GM15510 (cell line): ENCODE data around the gene MIGA2.

Source experiments
- POLR2A ChIP-seq: IDR thresholded peaks from 3 replicates; pipeline ENCODE4 v1.6.1; 2011; ENCODE audit warnings: borderline replicate concordance; ENCODE audit not compliant: insufficient read length; ENCODE audit errors: extremely low read depth

MIGA2 gene

DNA sequence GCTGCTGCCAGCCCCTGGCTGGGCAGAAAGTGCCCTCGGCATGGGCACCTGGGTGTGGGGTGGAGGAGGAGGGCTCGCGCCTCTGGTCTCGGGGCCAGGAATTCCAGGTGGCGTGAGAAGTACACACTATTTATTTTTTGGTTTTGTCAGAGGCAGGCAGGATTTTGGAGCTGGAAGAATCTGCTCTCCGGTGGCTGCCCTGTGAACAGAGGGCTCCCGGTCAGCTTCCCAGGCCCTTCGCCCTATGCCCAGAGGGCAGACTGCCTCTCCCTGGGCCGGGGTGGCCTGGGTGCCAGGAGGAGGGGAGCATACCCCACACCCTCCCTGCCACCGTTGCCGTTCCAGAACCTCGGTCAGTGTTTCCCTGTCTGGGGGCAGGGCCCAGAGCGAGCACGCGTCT lies 52.8 kb downstream of the MIGA2 start:
- no peak for TF ChIP-seq POLR2A

DNA sequence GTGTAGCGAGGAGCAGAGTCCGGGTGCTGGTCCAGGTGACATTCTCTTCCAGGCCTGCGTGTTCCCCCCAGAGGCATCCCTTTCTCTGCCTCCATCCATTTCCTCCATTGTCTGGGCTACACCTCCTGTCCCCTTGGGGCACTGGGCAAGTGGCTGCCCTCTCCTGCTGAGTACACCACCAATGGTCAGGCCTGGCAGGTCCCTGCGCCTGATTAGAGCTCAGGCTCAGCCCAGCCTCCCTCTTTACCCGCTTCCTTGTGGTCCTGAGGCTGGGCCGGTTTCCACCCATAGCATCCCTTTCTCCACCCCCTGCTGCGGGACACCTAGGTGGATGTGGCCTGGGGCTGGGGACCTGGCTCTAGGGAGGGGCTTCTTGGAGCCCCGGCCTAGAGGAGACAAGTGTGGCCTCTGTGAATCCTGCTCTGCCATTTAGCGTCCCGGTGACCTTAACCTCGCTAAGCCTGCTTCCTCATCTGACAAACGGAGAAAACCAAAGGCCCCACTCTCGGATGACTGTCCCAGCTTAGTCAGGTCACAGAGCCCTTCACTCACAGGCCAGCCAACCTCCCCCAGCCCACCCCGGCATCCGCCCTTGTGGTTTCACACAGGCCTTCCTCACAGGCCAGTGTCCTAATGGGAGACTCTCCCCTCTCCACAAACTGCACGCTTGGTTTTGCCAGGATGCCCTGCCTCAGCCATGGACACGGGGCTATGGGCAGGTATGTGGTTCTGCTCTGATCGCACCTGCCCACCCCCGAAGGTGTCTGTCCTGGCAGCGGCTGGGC lies 57.4 kb downstream of the MIGA2 start:
- TF ChIP-seq POLR2A, result no peak

DNA sequence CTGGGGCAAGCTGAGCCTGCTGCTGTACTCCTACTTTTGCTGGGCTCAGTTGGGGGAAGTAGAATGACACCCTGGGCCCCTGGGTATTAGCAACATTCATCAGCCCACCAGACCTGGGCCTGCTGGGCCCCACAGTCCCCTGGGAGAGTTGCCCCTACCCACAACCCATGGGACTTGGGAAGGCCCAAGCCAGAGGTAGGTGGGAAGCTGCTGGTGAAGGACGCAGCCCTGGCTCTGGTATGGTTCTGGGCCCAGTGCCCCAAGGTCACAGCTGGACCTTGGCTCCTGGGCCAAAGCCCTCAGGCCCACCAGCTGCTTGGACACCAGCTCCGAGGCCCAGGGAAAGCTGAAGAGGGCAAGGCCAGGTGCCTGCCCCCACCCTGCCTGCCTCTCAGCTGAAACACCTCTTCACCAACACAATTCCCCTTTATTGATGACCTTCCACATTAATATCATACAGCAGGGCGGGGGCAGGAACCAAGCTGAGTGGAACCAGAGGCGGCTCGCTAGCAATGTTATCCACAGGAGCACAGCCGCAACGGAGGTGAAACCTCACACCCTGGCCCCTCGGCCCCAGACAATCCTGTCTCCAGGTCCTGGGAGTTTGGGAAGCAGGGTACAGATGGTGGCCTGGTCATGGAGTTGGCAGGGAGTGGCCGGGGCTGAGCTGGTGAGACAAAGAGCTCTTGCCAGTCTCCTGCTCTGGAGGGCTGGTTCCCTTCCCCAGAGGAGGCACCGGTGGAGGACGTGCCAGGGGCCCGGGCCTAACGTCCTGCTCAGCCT lies 58.2 kb downstream of the MIGA2 start:
- no peak for TF ChIP-seq POLR2A

DNA sequence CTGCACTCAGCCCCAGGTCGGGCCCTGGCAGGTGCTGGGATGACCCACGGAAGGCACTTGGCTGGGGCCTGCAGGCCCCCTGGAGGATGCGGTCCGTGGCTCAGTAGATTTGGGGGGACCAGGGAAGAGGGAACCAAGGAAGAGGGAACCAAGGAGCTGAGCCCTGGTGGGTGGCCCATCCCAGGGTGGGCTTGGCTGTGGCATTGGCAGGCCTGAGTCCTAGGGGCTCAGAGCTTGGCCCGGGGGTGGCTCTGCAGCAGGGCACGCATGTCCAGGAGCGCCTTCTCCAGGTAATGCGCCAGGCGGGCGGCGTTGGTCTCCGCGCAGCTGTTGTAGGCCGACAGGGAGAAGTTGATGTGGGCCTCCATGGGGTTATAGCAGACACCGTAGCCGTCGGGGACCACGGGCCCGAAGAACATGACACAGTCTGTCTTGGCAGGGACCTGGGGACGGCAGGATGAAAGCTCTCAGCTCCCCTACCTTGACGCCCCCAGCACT lies 58.8 kb downstream of the MIGA2 start:
- no peak for TF ChIP-seq POLR2A

GRCh38 chr9:129095908-129096307 lies 59.5 kb downstream of the MIGA2 start:
- TF ChIP-seq POLR2A, result no peak

DNA sequence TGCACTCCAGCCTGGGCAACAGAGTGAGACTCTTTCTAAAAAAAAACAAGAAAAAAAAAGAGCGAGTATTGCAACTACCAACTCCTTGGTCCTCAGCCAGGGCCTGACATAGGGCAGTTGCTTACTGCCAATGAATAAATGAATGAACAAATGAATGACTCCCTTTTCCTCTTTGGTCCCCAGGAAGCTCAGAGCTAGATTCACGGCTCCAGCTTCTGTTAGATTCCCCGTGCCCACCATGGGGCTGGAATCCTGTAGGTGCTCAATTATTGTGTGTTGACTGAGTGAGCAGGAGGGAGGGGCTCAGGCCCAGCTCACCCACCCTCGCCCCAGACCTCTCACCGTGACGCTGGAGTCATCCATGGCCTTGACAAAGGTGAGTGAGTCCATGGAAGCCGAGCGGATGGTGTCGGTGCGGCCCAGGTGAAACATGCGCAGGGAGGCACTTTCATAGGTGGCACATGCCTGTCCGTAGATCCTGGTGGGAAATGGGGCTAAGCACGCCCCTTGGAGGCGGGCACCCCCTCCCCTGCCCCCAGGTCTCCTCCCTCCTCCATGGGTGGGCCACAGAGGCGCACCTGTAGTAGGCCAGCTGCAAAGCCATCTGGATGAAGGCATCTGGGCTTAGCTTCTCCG lies 61.4 kb downstream of the MIGA2 start:
- TF ChIP-seq POLR2A, result no peak

GRCh38 chr9:129098328-129098727 lies 61.9 kb downstream of the MIGA2 start:
- TF ChIP-seq POLR2A, result no peak

DNA sequence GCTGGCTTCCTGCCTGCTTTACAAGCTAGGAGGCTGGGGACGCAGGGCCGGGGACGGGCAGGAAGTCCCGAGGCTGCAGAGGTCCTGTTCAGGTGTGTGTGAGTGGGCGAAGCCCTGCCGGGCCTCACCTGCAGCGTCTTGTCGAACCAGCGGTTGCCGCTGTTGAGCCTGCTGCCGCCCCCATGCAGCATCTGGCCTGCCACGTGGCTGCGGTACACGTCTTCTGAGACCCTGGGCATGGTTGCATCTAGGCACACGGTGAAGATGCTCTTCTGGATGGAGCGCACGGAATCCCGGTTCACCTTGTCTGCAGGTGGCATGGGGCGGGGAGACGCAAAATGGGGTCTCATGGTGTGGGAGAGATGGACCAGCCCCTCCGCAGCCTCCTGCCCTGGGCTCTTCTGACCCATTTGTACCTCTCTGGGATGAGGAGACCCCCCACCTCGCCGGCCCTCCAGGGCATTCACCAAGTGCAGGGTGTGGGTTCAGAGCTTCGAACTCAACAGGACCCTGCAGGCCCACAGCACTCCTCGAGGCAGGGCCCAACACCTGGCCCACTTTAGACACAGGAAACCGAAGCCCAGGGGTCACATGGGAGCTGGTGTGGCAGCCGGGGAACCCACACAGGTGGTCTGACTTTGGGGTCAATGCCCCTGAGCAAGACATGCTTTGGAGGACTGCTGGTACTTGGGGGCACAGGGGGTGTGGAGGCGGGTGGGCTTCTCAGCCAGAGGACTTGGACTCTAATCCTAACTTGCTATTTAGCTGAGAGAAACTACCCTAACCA lies 64.2 kb downstream of the MIGA2 start:
- no peak for TF ChIP-seq POLR2A

DNA sequence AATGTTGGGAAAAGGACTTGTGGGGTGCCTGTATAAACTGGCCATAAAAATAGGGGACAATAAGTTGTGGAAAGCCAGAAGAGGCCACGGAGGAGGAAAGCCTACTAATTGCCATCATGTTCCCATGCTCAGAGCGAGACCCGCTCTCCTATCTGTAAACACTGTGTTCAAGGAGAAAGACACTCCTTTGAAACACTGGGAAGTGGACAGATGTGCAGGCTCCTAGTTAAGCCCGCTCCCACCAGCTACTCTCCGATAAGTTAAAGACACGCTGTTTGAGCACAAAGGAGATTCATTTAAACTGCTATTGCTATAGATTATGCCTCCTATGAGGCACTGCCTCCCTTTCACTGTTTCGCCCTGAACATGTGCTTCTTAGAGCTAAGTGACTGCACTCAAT lies 64.9 kb downstream of the MIGA2 start:
- no peak for TF ChIP-seq POLR2A

DNA sequence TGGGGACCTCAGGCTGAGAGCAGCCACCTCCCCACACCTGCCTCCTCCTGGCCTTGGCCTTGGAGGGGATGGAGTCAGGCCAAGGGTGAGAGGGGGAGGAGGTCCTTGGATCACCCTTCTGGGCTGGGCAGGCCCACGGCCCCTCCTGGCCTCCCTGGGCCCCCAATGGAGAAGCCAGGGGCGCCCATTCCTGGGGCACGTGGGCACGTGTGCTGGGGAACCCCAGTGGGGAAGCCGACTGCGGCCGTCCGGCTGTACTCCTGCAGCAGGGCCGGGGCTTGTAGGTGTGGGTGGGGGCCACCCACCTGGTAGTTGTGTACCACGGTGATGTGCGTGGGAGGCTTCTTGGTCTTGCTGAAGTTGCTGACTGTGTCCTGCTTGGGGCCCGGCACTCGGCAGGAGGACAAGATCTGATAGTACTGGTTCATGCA lies 65.7 kb downstream of the MIGA2 start:
- no peak for TF ChIP-seq POLR2A

DNA sequence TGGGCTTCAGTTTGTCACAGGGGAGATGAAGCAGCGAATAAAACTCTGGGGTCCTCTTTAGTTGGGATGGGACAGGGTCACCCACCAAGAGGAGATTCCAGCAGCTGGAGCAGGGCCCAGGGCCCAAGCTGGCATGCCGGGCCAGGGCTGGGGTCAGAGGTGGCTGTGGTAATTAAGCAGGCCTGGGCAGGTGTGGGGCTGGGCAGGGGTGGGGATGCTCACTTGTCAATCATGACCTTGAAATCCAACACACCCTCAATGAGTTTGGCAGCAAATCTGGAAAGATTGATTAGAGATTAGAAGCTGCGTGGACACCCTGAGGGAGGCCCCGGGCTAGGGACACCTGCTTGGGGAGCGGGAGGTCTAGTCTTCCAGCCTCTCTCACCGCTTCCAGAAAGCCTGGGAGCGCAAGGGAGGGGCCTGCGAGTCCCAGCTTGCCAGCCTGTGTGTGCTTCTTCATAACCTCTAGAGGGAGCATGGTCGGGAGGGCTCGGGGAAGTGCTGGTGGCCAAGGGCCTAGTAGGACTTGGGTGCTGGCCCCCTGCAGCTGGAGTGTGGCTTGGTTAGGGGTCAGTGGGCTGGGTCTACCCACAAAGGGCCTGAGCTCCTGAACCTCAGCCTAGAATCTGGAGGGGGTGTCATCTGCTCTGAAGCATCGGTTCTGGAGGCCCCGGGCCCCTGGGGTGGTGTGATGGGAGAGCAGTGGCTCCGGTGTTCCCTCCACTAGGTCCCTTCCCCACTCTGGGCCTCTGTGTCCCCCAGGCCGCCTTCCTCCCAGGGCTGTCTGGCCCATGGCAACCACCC lies 66.6 kb downstream of the MIGA2 start:
- no peak for TF ChIP-seq POLR2A

- TF ChIP-seq POLR2A, result no peak
Measured at GRCh38 chr9:129103595-129103965, 67.2 kb downstream of the MIGA2 start.

DNA sequence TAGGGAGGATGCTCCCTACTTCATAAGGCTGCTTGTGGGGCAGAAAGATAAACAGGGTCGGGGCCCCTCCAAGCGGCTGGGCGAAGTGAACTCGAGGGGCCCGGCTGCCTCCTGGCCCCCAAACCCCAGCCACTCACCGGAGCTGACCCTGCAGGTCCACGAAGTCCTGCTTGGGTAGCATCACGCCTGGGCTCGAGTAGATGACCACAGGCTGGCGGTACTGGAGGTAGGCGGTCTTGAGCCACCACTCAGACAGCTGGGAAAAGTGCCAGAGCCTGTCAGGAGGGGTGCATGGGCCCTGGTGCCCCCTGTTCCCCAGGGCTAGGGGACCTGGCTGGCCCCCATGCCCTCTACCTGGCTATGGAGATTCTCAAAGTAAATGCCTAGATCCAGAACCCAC lies 67.6 kb downstream of the MIGA2 start:
- TF ChIP-seq POLR2A, result no peak
